IPS DF 4.7 (cell line): ENCODE results near the gene ADGRA3.

Source experiments
- DNase-seq: peaks from one replicate; pipeline ENCODE4 v3.0.0-alpha.2; 2013; ENCODE audit warnings: low spot score; ENCODE audit errors: extremely low read depth

The ADGRA3 gene

GRCh38 chr4:22515888-22516541 is at the start of gene ADGRA3:
ADGRA3 (minus strand) TSS chr4:22516066; CDS start chr4:22515784, 282 bp downstream.
- no peak for DNase-seq

- no peak for DNase-seq
These were observed 40.6 kb upstream of the ADGRA3 start for GRCh38 chr4:22556495-22556894.

GRCh38 chr4:22554670-22555069 is 38.8 kb upstream of the ADGRA3 start:
- DNase-seq: no peak

GRCh38 chr4:22553560-22553959 is 37.7 kb upstream of the ADGRA3 start:
- no peak for DNase-seq

GRCh38 chr4:22552812-22553211 is 36.9 kb upstream of the ADGRA3 start:
- no peak for DNase-seq

GRCh38 chr4:22551550-22551949 is 35.7 kb upstream of the ADGRA3 start:
- DNase-seq: no peak

GRCh38 chr4:22546299-22546698 is 30.4 kb upstream of the ADGRA3 start:
- no peak for DNase-seq

GRCh38 chr4:22539251-22539650 is 23.4 kb upstream of the ADGRA3 start:
- no peak for DNase-seq

- no peak for DNase-seq
These were observed 22.0 kb upstream of the ADGRA3 start for GRCh38 chr4:22537864-22538263.

GRCh38 chr4:22534374-22534773 is 18.5 kb upstream of the ADGRA3 start:
- no peak for DNase-seq

GRCh38 chr4:22532896-22533295 is 17.0 kb upstream of the ADGRA3 start:
- no peak for DNase-seq

- DNase-seq: no peak
These were observed 16.3 kb upstream of the ADGRA3 start for GRCh38 chr4:22532117-22532516.

GRCh38 chr4:22531311-22532019 is 15.6 kb upstream of the ADGRA3 start:
- DNase-seq: no peak

- DNase-seq: no peak
These were observed 9.0 kb upstream of the ADGRA3 start for GRCh38 chr4:22524895-22525294.

GRCh38 chr4:22522706-22523501 is 7.0 kb upstream of the ADGRA3 start:
- DNase-seq: no peak

- DNase-seq: no peak
These were observed 6.3 kb upstream of the ADGRA3 start for GRCh38 chr4:22522206-22522605.

- no peak for DNase-seq
These were observed 5.4 kb upstream of the ADGRA3 start for GRCh38 chr4:22521240-22521639.

- DNase-seq: no peak
These were observed 550 bp downstream of the ADGRA3 start for GRCh38 chr4:22515145-22515887.

GRCh38 chr4:22514481-22514880 is 1.4 kb downstream of the ADGRA3 start:
- no peak for DNase-seq

GRCh38 chr4:22514001-22514400 is 1.9 kb downstream of the ADGRA3 start:
- DNase-seq: no peak

GRCh38 chr4:22512306-22512705 is 3.6 kb downstream of the ADGRA3 start:
- DNase-seq: no peak

- DNase-seq: no peak
These were observed 5.1 kb downstream of the ADGRA3 start for GRCh38 chr4:22510750-22511149.
